Gastroesophageal sphincter (tissue), 3 donors: ENCODE data around the gene IL3.

Experiments used
- CTCF ChIP-seq, 4 experiments: fragments of 200-600 bp in 2 of 4; fragments of 450-650 bp in 2 of 4; sonication (generic) in 1 of 4; IDR thresholded peaks; one replicate each; pipeline ENCODE4 v1.5.1; 2017 to 2019; ENCODE audit warnings: antibody characterized with exemption in 4 of 4, mild to moderate bottlenecking in 2 of 4, moderate library complexity in 2 of 4
- POLR2A ChIP-seq, 2 donors: fragments of 450-650 bp; IDR thresholded peaks; one replicate each; pipeline ENCODE4 v1.6.1; 2017; ENCODE audit warnings: antibody characterized with exemption in 2 of 2, mild to moderate bottlenecking in 2 of 2, moderate library complexity in 1 of 2
- POLR2AphosphoS5 ChIP-seq: sonication (generic); formaldehyde crosslinking; IDR thresholded peaks from one replicate; pipeline ENCODE4 v1.6.1; 2017; ENCODE audit warnings: antibody characterized with exemption

GRCh38 chr5:132026516-132027008, 33.9 kb upstream of the IL3 start:
- TF ChIP-seq CTCF (IDR thresholded peaks at IDR 0.05) (no peak), POLR2AphosphoS5 (no peak), POLR2A (IDR thresholded peaks at IDR 0.05) (no peak)
